Measurements from ENCODE around the gene VPREB3. TPM values are rescaled to one million over a fixed set of nuclear protein-coding genes. Genes with fewer than 3 reads are reported as not detected.

VPREB3 gene
- total RNA-seq, 1 donor from 2014 or later, result not detected

DNA sequence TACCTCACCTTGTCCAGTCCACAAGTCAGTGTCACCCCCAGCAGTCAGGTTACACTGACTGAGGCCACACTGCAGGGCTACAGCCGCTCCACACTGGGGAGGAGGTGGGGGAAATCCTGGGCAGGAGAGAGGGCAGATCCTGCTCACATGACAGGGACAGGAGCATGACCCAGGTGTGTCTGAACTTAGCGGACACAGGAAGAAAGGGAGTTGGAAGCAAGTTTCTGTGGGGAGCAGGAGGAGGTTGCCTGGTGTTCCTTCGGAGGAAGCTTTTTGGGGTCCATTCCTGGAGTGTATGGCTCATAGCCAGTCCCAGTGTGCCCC lies 24.3 kb upstream of the VPREB3 start:
- H3K36me3 Mint-ChIP-seq, result no peaks in the 10 kb centered on the region
- Histone ChIP-seq H3K4me1 (peaks cover 3% of the 10 kb centered on the region), H3K4me3 (no peak overlapping the region), H3K36me3 (no peaks in the 10 kb centered on the region), H4K20me1 (ENCODE audit: low read depth) (no peaks in the 10 kb centered on the region), H3K9me3 (ENCODE audit: low read depth) (no peaks in the 10 kb centered on the region), H3F3A (ENCODE audit: low read depth) (peaks cover 8% of the 10 kb centered on the region), H2AFZ (replicated peaks) (no peak overlapping the region), H3K79me2 (ENCODE audit: low read depth) (no peaks in the 10 kb centered on the region), H3K9ac (no peak overlapping the region), H3K27me3 (peaks cover 12% of the 10 kb centered on the region), H3K4me2 (no peak overlapping the region), H3K27ac (no peak overlapping the region)
- H3K27me3 Mint-ChIP-seq (ENCODE audit: insufficient read depth, low read depth), result peaks cover 13% of the 10 kb centered on the region
- DNase-seq (ENCODE audit: low spot score), result no peak
- H3K27ac Mint-ChIP-seq, result no peak overlapping the region
- no peaks in the 10 kb centered on the region for H3K9me3 Mint-ChIP-seq
- peaks cover 19% of the 10 kb centered on the region for H3K4me1 Mint-ChIP-seq
- TF ChIP-seq EZH2 (IDR thresholded peaks at IDR 0.05), result no peak
- H3K4me3 Mint-ChIP-seq, result no peak overlapping the region

DNA sequence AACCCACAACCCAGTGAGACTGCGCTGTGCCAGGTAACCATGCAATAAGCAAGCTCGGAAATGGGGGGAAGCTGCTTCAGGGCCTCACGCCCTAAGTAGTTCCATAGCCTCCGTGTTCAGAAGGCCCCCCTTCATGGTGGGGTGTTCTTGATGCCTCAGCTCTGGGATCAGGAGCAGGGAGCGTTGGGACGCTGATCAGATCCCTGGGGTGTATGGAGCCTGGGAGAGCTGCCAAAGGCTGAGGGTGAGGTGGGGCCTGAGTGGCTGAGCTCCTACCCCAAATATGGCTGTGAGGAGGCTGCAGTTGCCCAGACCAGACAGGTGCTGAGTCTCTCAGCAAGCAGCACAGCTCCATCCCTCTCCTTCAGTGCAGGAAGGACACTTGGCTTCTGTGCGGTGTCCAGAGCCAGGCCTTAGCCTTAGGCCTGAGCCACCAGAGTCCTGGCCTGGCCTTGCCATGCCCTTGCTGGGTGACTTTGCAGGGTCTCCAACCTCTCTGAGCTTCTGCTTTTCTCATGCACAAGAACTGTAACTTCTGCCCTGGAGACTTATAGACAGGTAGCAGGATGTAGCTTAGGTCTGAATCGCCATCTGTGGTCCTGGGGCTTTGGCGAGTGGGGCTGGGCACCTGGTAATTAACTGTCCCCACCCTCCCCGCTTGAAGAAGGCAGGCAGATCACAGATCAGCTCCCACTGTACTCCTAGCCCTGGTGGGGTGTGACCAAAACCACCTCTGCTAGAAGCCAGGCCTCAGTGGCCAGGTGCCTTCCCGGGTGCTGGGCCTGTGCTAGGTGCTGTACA lies 23.8 kb upstream of the VPREB3 start:
- H3K27me3 ChIP-seq, result peaks cover 18% of the 10 kb centered on the region
- H3K4me1 Mint-ChIP-seq, result peaks cover 25% of the 10 kb centered on the region

DNA sequence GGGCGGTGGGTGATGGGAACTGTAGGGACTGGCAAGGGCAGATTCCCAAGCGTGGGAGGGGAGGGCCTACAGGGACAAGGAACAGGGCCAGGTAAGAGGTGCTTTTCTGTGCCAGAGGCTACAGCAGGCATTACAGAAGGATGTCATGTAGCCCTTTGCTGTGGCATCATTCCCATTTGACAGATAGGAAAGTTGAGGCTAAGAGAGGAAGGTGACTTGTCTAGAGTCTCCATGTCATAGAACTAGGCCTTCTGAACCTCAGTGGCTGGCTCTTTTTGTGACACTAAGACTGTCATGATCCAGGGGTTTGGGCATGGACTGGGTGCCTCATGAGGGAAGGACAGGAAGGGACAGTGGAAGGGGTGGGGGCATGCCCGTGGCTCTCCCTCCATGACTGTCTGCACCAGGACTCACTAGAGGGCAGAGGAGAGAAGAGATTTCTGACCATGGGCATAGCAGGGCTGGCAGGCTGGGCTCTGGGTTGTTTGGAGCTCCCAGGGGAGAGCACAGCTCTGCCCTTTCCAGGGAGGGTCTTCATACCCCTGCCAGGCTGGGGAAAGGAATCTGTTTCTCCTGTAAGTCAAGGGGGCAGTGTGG lies 21.7 kb upstream of the VPREB3 start:
- Histone ChIP-seq H3K27ac (no peak overlapping the region), H4K20me1 (ENCODE audit: low read depth) (no peaks in the 10 kb centered on the region), H3K4me1 (peaks cover 17% of the 10 kb centered on the region), H2AFZ (replicated peaks) (no peak overlapping the region), H3K27me3 (peaks cover 23% of the 10 kb centered on the region), H3K79me2 (ENCODE audit: low read depth) (no peaks in the 10 kb centered on the region), H3K4me2 (no peak overlapping the region), H3F3A (ENCODE audit: low read depth) (peaks cover 29% of the 10 kb centered on the region), H3K9me3 (ENCODE audit: low read depth) (no peaks in the 10 kb centered on the region), H3K36me3 (no peaks in the 10 kb centered on the region), H3K4me3 (no peak overlapping the region), H3K9ac (no peak overlapping the region)
- TF ChIP-seq EZH2 (IDR thresholded peaks at IDR 0.05), result no peak
- no peak for TF ChIP-seq EZH2phosphoT487 (IDR thresholded peaks at IDR 0.05)
- no peak for TF ChIP-seq CTCF (IDR thresholded peaks at IDR 0.05)
- no peak overlapping the region for H3K4me3 Mint-ChIP-seq
- peaks cover 29% of the 10 kb centered on the region for H3K4me1 Mint-ChIP-seq
- no peak for DNase-seq (ENCODE audit: low spot score)
- peaks cover 17% of the 10 kb centered on the region for H3K27me3 Mint-ChIP-seq (ENCODE audit: insufficient read depth, low read depth)
- H3K36me3 Mint-ChIP-seq, result no peaks in the 10 kb centered on the region
- no peaks in the 10 kb centered on the region for H3K9me3 Mint-ChIP-seq
- no peak overlapping the region for H3K27ac Mint-ChIP-seq

More for the DNA sequence above, 23.8 kb upstream of the VPREB3 start:
- H3K27ac ChIP-seq, result no peak overlapping the region
- H3K4me1 ChIP-seq, result peaks cover 9% of the 10 kb centered on the region
- no peaks in the 10 kb centered on the region for H4K20me1 ChIP-seq (ENCODE audit: low read depth)
- no peak overlapping the region for H3K9ac ChIP-seq
- no peak for DNase-seq (ENCODE audit: low spot score)
- Mint-ChIP-seq H3K36me3 (no peaks in the 10 kb centered on the region), H3K9me3 (no peaks in the 10 kb centered on the region), H3K27ac (no peak overlapping the region), H3K4me3 (no peak overlapping the region), H3K27me3 (ENCODE audit: insufficient read depth, low read depth) (peaks cover 19% of the 10 kb centered on the region)
- H3K79me2 ChIP-seq (ENCODE audit: low read depth), result no peaks in the 10 kb centered on the region
- no peaks in the 10 kb centered on the region for H3K9me3 ChIP-seq (ENCODE audit: low read depth)
- peaks cover 13% of the 10 kb centered on the region for H3F3A ChIP-seq (ENCODE audit: low read depth)
- TF ChIP-seq EZH2phosphoT487 (IDR thresholded peaks at IDR 0.05) (no peak), EZH2 (IDR thresholded peaks at IDR 0.05) (no peak), CTCF (IDR thresholded peaks at IDR 0.05) (no peak)
- H3K36me3 ChIP-seq, result no peaks in the 10 kb centered on the region
- no peak overlapping the region for H3K4me3 ChIP-seq
- H3K4me2 ChIP-seq, result no peak overlapping the region
- H2AFZ ChIP-seq (replicated peaks), result no peak overlapping the region

DNA sequence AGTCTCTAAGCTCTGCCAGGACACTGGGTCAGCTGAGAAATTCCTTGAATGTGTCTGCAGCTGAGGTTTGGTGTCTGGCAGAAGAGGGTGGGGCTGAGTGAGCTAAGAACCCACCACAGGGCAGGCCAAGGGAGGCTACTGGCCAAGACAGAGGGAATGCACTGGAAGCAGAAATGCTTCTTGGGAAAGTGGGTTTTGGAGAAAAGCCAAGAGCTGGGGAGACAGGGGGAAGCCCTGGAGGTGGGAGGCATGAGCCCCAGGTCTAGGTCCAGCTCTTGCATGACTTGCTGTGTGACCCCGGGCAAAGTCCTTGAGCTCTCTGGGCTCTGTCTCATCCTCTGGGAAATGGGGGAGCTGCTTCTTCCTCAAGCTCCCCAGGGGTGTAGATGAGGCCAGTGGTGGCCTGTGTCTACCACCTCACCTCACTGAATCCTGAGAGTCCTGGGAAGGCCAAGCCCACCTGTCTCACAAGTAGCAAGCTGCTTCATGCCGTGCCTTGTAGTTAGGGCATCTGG lies 20.8 kb upstream of the VPREB3 start:
- peaks cover 17% of the 10 kb centered on the region for H3K27me3 Mint-ChIP-seq (ENCODE audit: insufficient read depth, low read depth)
- Histone ChIP-seq H3K4me1 (peaks cover 17% of the 10 kb centered on the region), H3K79me2 (ENCODE audit: low read depth) (no peaks in the 10 kb centered on the region), H3K27me3 (peaks cover 30% of the 10 kb centered on the region), H3K4me2 (peak overlapping the region; percentile 18), H3K9ac (no peak overlapping the region), H3F3A (ENCODE audit: low read depth) (peaks cover 35% of the 10 kb centered on the region), H3K9me3 (ENCODE audit: low read depth) (no peaks in the 10 kb centered on the region), H3K36me3 (no peaks in the 10 kb centered on the region), H3K4me3 (no peak overlapping the region), H2AFZ (replicated peaks) (no peak overlapping the region), H4K20me1 (ENCODE audit: low read depth) (no peaks in the 10 kb centered on the region), H3K27ac (no peak overlapping the region)
- no peaks in the 10 kb centered on the region for H3K9me3 Mint-ChIP-seq
- DNase-seq (ENCODE audit: low spot score), result peak; percentile 60
- H3K4me1 Mint-ChIP-seq, result peaks cover 29% of the 10 kb centered on the region
- TF ChIP-seq EZH2phosphoT487 (IDR thresholded peaks at IDR 0.05), result no peak
- TF ChIP-seq EZH2 (IDR thresholded peaks at IDR 0.05), result no peak
- no peak for TF ChIP-seq CTCF (IDR thresholded peaks at IDR 0.05)
- H3K36me3 Mint-ChIP-seq, result no peaks in the 10 kb centered on the region
- H3K4me3 Mint-ChIP-seq, result peak overlapping the region; percentile 30
- H3K27ac Mint-ChIP-seq, result no peak overlapping the region
